ENCODE measurements around the gene PLIN4.

Gene PLIN4

GRCh38 chr19:4492337-4493103 is 25.8 kb downstream of the PLIN4 start:
- no peak for DNase-seq

GRCh38 chr19:4491446-4491845 is 26.8 kb downstream of the PLIN4 start:
- no peak for DNase-seq

- DNase-seq, result no peak
These were observed 29.8 kb downstream of the PLIN4 start for GRCh38 chr19:4488496-4488895.

- no peak for DNase-seq
These were observed 30.7 kb downstream of the PLIN4 start for GRCh38 chr19:4487572-4487971.

- no peak for DNase-seq
These were observed 34.9 kb downstream of the PLIN4 start for GRCh38 chr19:4483385-4483784.

GRCh38 chr19:4482721-4483364 is 35.4 kb downstream of the PLIN4 start:
- DNase-seq, result no peak

- no peak for DNase-seq
These were observed 41.1 kb downstream of the PLIN4 start for GRCh38 chr19:4477034-4477801.

GRCh38 chr19:4474514-4475022 is 43.7 kb downstream of the PLIN4 start:
- peak in 3 of 4 experiments; percentile 17 to 36 (median 22) for DNase-seq

- DNase-seq, result no peak
These were observed 44.3 kb downstream of the PLIN4 start for GRCh38 chr19:4473763-4474513.

- DNase-seq, result no peak
These were observed 45.1 kb downstream of the PLIN4 start for GRCh38 chr19:4473011-4473762.

- no peak for DNase-seq
These were observed 45.9 kb downstream of the PLIN4 start, which contains the start of gene HDGFL2 for GRCh38 chr19:4472174-4472974. Gene HDGFL2, plus strand, starts transcription at chr19:4472297. Its CDS starts 54 bp downstream, at chr19:4472351.

GRCh38 chr19:4471403-4472173 is 46.7 kb downstream of the PLIN4 start:
- peak; percentile 99 to 100 (median 100) for DNase-seq

GRCh38 chr19:4467835-4468234 is 50.5 kb downstream of the PLIN4 start:
- no peak for DNase-seq

GRCh38 chr19:4464815-4465581 is 53.3 kb downstream of the PLIN4 start:
- no peak for DNase-seq

- peak; percentile 98 to 99 (median 99) for DNase-seq
These were observed 60.5 kb downstream of the PLIN4 start, which contains the start of gene UBXN6 for GRCh38 chr19:4457654-4458395. Gene UBXN6, minus strand, starts transcription at chr19:4457794. Its CDS starts 97 bp downstream, at chr19:4457697.

- DNase-seq, result peak; percentile 58 to 79 (median 71)
These were observed 61.2 kb downstream of the PLIN4 start for GRCh38 chr19:4456843-4457653.

GRCh38 chr19:4456476-4456842 is 61.8 kb downstream of the PLIN4 start:
- DNase-seq, result peak; percentile 80 to 87 (median 80)
